ENCODE data around the gene SLC16A3. TPM values are rescaled to one million over a fixed set of nuclear protein-coding genes. Genes with fewer than 3 reads are reported as not detected.

The SLC16A3 gene
- total and polyA plus RNA-seq, 2 of the 8 experiments (the other 6 are each of a cell fraction or from before 2014, with no cell fraction given) = 3.8 to 8.7 TPM

GRCh38 chr17:82253179-82253544 is 24.3 kb downstream of the SLC16A3 start:
- H2BK20ac ChIP-seq (ENCODE audit: low read length) = no peak overlapping the region
- no peak overlapping the region for H3K4me2 ChIP-seq (ENCODE audit: insufficient read depth in 1 of 2, low read depth in 2 of 2, low read length in 2 of 2)
- ChIA-PET CTCF (ENCODE audit: partially characterized antibody) (interaction anchor here (1.3 kb wide), 1 partner anchor 17 kb away, joined by 7 read pairs; no protein-coding TSS in a partner anchor), POLR2A (ENCODE audit: partially characterized antibody) (interaction anchor here (1.0 kb wide), 2 partner anchors 8 to 11 kb away, joined by 3 to 5 read pairs; no protein-coding TSS in a partner anchor)
- no peak overlapping the region for H3K23ac ChIP-seq (ENCODE audit: insufficient read length)
- no peak overlapping the region for H2BK15ac ChIP-seq (ENCODE audit: low read length)
- WGBS, 2 experiments (ENCODE audit: extremely low coverage in 1 of 2, insufficient coverage in 1 of 2, insufficient read length in 1 of 2, insufficient replicate concordance in 2 of 2, low coverage in 1 of 2, low lambda C conversion rate in 2 of 2, missing lambda C conversion rate in 1 of 2) = 88% methylated on average over 12 of the region's 12 CpGs; no CpG with 5 or more reads in 1 of the 2 experiments
- peaks cover 48 to 84% (median 72%) of the 10 kb centered on the region in 4 experiments for H3K36me3 ChIP-seq (ENCODE audit: control insufficient read depth in 2 of 4, insufficient read depth in 4 of 4, low read length in 3 of 4)
- H4K91ac ChIP-seq (replicated peaks; ENCODE audit: insufficient read length, low read length) = no peak overlapping the region
- no peak overlapping the region for H3K4ac ChIP-seq (replicated peaks; ENCODE audit: insufficient read length, low read depth, low read length)
- H3K4me3 ChIP-seq (ENCODE audit: extremely low read depth in 1 of 4, insufficient read depth in 2 of 4, low read depth in 3 of 4, low read length in 4 of 4) = no peak overlapping the region
- TF ChIP-seq SIX5 (IDR thresholded peaks at IDR 0.05; ENCODE audit: low read depth, low read length) (no peak), BACH1 (IDR thresholded peaks at IDR 0.05; ENCODE audit: low read length) (no peak), KDM5A (IDR thresholded peaks at IDR 0.05; ENCODE audit: low read length) (no peak), TEAD4 (IDR thresholded peaks at IDR 0.05; ENCODE audit: low read depth, low read length) (no peak)
- H4K5ac ChIP-seq (ENCODE audit: insufficient read length, low read depth, low read length) = no peak overlapping the region
- peaks cover 43% of the 10 kb centered on the region in 2 experiments for H4K20me1 ChIP-seq (replicated peaks in 1 of 2; ENCODE audit: control insufficient read depth in 1 of 2, insufficient read depth in 2 of 2, low read length in 2 of 2)
- H3K18ac ChIP-seq (ENCODE audit: extremely low read depth, low read length) = no peak overlapping the region
- H2BK120ac ChIP-seq (replicated peaks; ENCODE audit: low read depth, low read length) = no peak overlapping the region
- peaks cover 3 to 48% of the 10 kb centered on the region in 2 experiments; a peak in 3 of 4 replicates for H3K79me2 ChIP-seq (ENCODE audit: control insufficient read depth in 1 of 2, insufficient read depth in 2 of 2, low read length in 2 of 2)
- no peaks in the 10 kb centered on the region for H3K9me3 ChIP-seq (ENCODE audit: insufficient read depth in 2 of 2, low read depth in 1 of 2, low read length in 1 of 2)
- H3K79me1 ChIP-seq (ENCODE audit: low read depth, low read length) = peaks cover 17% of the 10 kb centered on the region
- FAIRE-seq (no peak), DNase-seq (ENCODE audit: low read depth in 1 of 2, low spot score in 2 of 2) (no peak)
- no peak overlapping the region for H2BK12ac ChIP-seq (ENCODE audit: low read depth, low read length)
- H3K14ac ChIP-seq (ENCODE audit: insufficient read length) = no peak overlapping the region
- no peak overlapping the region for H2AFZ ChIP-seq (ENCODE audit: low read length)
- no peak overlapping the region for H3K27ac ChIP-seq (ENCODE audit: low read depth, low read length)
- no peaks in the 10 kb centered on the region for H3K23me2 ChIP-seq (ENCODE audit: low read depth, low read length)
- H4K8ac ChIP-seq (ENCODE audit: extremely low read depth, insufficient read depth, low read length) = peak overlapping the region; percentile 22; the same call in 1 of the 2 replicates
- no peaks in the 10 kb centered on the region for H3K4me1 ChIP-seq (replicated peaks in 1 of 4; ENCODE audit: control insufficient read depth in 3 of 4, insufficient read depth in 4 of 4, low read length in 3 of 4)
- H3K9ac ChIP-seq (replicated peaks in 1 of 4; ENCODE audit: extremely low read depth in 1 of 4, low read depth in 3 of 4, low read length in 3 of 4) = no peak overlapping the region
- peak overlapping the region; percentile 44 for H2BK5ac ChIP-seq (ENCODE audit: low read depth, low read length)
- no peak overlapping the region for H2AK5ac ChIP-seq (ENCODE audit: low read depth, low read length)
- no peak overlapping the region for H3K56ac ChIP-seq (replicated peaks; ENCODE audit: insufficient read length, low read depth, low read length)
- H3K27me3 ChIP-seq (replicated peaks in 1 of 4; ENCODE audit: control insufficient read depth in 3 of 4, extremely low read depth in 1 of 4, insufficient read depth in 3 of 4, low read length in 3 of 4) = no peaks in the 10 kb centered on the region

Measured in H1 (cell line).